GM12878 (cell line): ENCODE results near the gene MYO6. TPM values are rescaled to one million over a fixed set of nuclear protein-coding genes. Genes with fewer than 3 reads are reported as not detected.
A peak's percentile ranks its signal among the peaks of the same experiment; 100 is the strongest.

Experiments
- ATAC-seq: fragments of 200-7000 bp; cut with Tn5 transposase; 3 replicates; pipeline ENCODE4 v1.9.1; 2020; ENCODE audit warnings: mild to moderate bottlenecking, moderate library complexity
- BruUV-seq: library from RNA; stranded (reverse); fragments of 400-500 nt; replicated peaks from 2 replicates; lab custom pipeline; 2021; lab: Mats Ljungman, UMichigan
- CTCF ChIA-PET: fragments of 300-600 bp; sonication (Branson Sonifier 250); formaldehyde crosslinking; extraction: SDS; loops from one replicate; lab custom pipeline; 2021; ENCODE audit warnings: inconsistent platforms; lab: Yijun Ruan, JAX
- POLR2A ChIA-PET: fragments of 350-600 bp; formaldehyde crosslinking; extraction: SDS; loops from one replicate; lab custom pipeline; 2021; ENCODE audit warnings: inconsistent platforms; lab: Charles Lee
- RAD21 ChIA-PET: fragments of 300-600 bp; sonication (Branson Sonifier 250); formaldehyde crosslinking; loops from one replicate; lab custom pipeline; 2023; ENCODE audit warnings: antibody characterized with exemption; ENCODE audit not compliant: unreplicated experiment; lab: Charles Lee
- SMC1A ChIA-PET: fragments of 300-600 bp; sonication (Branson Sonifier 250); formaldehyde crosslinking; loops from one replicate; lab custom pipeline; 2023; ENCODE audit not compliant: unreplicated experiment, uncharacterized antibody; lab: Charles Lee
- DNase-seq: peaks from one replicate; pipeline ENCODE4 v3.0.0-alpha.2; 2011; ENCODE audit warnings: low read depth, low spot score
- FAIRE-seq: peaks from 3 replicates; lab custom pipeline; 2011; peaks lifted over from hg19 to GRCh38; lab: Jason Lieb, UNC
- H2AFZ ChIP-seq: 2 replicates; pipeline ENCODE4 v1.6.0; 2011; ENCODE audit warnings: low read depth, low read length, control low read depth; ENCODE audit not compliant: control insufficient read depth
- H3K27ac ChIP-seq: 2 replicates; pipeline ENCODE4 v1.5.1; 2011; ENCODE audit warnings: control low read depth; ENCODE audit not compliant: control insufficient read depth, insufficient read depth
- H3K27me3 ChIP-seq, 2 experiments: replicated peaks in 1 of 2; 2 replicates each; pipeline versions ENCODE4 v1.6.0 to v1.6.1; 2011; ENCODE audit warnings: low read length in 1 of 2; ENCODE audit not compliant: control insufficient read depth in 2 of 2, insufficient read depth in 2 of 2
- H3K36me3 ChIP-seq, 2 experiments: 2 replicates each; pipeline ENCODE4 v1.5.1; 2011; ENCODE audit warnings: low read length in 1 of 2; ENCODE audit not compliant: control insufficient read depth in 2 of 2, insufficient read depth in 2 of 2
- H3K4me1 ChIP-seq: 2 replicates; pipeline ENCODE4 v1.6.1; 2011; ENCODE audit warnings: mild to moderate bottlenecking, low read length, moderate library complexity, mixed read lengths; ENCODE audit not compliant: control insufficient read depth, insufficient read depth
- H3K4me2 ChIP-seq: 2 replicates; pipeline ENCODE4 v1.6.0; 2011; ENCODE audit warnings: control low read depth; ENCODE audit not compliant: control insufficient read depth, insufficient read depth
- H3K4me3 ChIP-seq: fragments of 200-600 bp; sonication (generic); 2 replicates; pipeline ENCODE4 v1.5.1; 2016
- H3K79me2 ChIP-seq: 2 replicates; pipeline ENCODE4 v1.6.0; 2011; ENCODE audit warnings: low read length; ENCODE audit not compliant: control insufficient read depth, insufficient read depth
- H3K9ac ChIP-seq: 2 replicates; pipeline ENCODE4 v1.8.0; 2011; ENCODE audit warnings: low read length, control low read depth, mixed read lengths; ENCODE audit not compliant: control insufficient read depth, insufficient read depth
- H3K9me3 ChIP-seq: replicated peaks from 3 replicates; pipeline ENCODE4 v1.5.1; 2011; ENCODE audit warnings: mild to moderate bottlenecking, low read length; ENCODE audit not compliant: control insufficient read depth, insufficient read depth
- H4K20me1 ChIP-seq: 2 replicates; pipeline ENCODE4 v1.6.0; 2011; ENCODE audit not compliant: control insufficient read depth, insufficient read depth
- BCLAF1 ChIP-seq: fragments of 450-650 bp; IDR thresholded peaks from 2 replicates; pipeline ENCODE4 v1.6.1; 2017; ENCODE audit warnings: antibody characterized with exemption, mild to moderate bottlenecking, moderate library complexity
- CBX3 ChIP-seq: fragments of 200-600 bp; sonication (generic); IDR thresholded peaks from 2 replicates; pipeline ENCODE4 v1.6.1; 2016; ENCODE audit warnings: low read depth, borderline replicate concordance
- EGR1 ChIP-seq, 2 experiments: IDR thresholded peaks; 1 replicate in 1 of 2; 2 replicates in 1 of 2; pipeline ENCODE4 v1.6.1; 2011 to 2012; ENCODE audit warnings: low read depth in 2 of 2, low read length in 2 of 2, borderline replicate concordance in 1 of 2, mild to moderate bottlenecking in 1 of 2, moderate library complexity in 1 of 2
- HDGF ChIP-seq: fragments of 450-650 bp; IDR thresholded peaks from 2 replicates; pipeline ENCODE4 v1.6.1; 2016; ENCODE audit warnings: antibody characterized with exemption
- JUNB ChIP-seq: IDR thresholded peaks from 2 replicates; pipeline ENCODE4 v1.6.1; 2016; ENCODE audit warnings: antibody characterized with exemption, mild to moderate bottlenecking
- JUND ChIP-seq: IDR thresholded peaks from 2 replicates; pipeline ENCODE4 v1.6.1; 2012; ENCODE audit warnings: low read depth, mild to moderate bottlenecking, low read length, improper control_type of control experiment, moderate library complexity
- POLR2A ChIP-seq: IDR thresholded peaks from 2 replicates; pipeline ENCODE4 v1.6.1; 2011; ENCODE audit warnings: low read depth, mild to moderate bottlenecking, low read length
- POLR2AphosphoS5 ChIP-seq: IDR thresholded peaks from 2 replicates; pipeline ENCODE4 v1.6.1; 2011; ENCODE audit warnings: mild to moderate bottlenecking, low read length, inconsistent platforms
- TCF12 ChIP-seq: IDR thresholded peaks from 2 replicates; pipeline ENCODE4 v1.6.1; 2011; ENCODE audit warnings: low read depth, mild to moderate bottlenecking, low read length
- ZNF24 ChIP-seq: fragments of 450-650 bp; IDR thresholded peaks from 2 replicates; pipeline ENCODE4 v1.6.1; 2017; ENCODE audit warnings: antibody characterized with exemption, mild to moderate bottlenecking
- ZNF687 ChIP-seq: fragments of 450-650 bp; IDR thresholded peaks from 2 replicates; pipeline ENCODE4 v1.6.1; 2017; ENCODE audit warnings: mild to moderate bottlenecking, moderate library complexity
- ZSCAN29 ChIP-seq: fragments of 450-650 bp; IDR thresholded peaks from 2 replicates; pipeline ENCODE4 v1.6.1; 2017; ENCODE audit warnings: mild to moderate bottlenecking, moderate library complexity
- WGBS: methylation state at CpG from one replicate; pipeline ENCODE4 v1.1.6; 2016; ENCODE audit warnings: low lambda C conversion rate; ENCODE audit not compliant: insufficient replicate concordance, insufficient coverage; ENCODE audit errors: missing lambda C conversion rate; 5-methylcytosine and 5-hydroxymethylcytosine counted together
- in situ Hi-C: fragments of 300-500 bp; cut with MboI; formaldehyde crosslinking; loops from 9 replicates; pipeline ENCODE4 v1.14.3; 2018; ENCODE audit warnings: mixed read lengths
- intact Hi-C: fragments of 100-400 bp; cut with micrococcal nuclease; formaldehyde crosslinking; loops from one replicate; pipeline ENCODE4 v1.14.2; 2022; ENCODE audit not compliant: unreplicated experiment
- polyA plus RNA-seq, 11 experiments: library from polyadenylated mRNA; depleted of rRNA in 4 of 11; unstranded in 6 of 11; stranded (reverse) in 5 of 11; fragments of >200 nt; fragmentation: Nextera tagmentation in 4 of 11; fragmentation: Illumina TruSeq in 1 of 11; extraction: Ambion mirVana in 4 of 11; extraction: Trizol in 1 of 11; gene quantifications; 1 replicate in 1 of 11; 2 replicates in 10 of 11; pipeline versions ENCODE4 v1.2.1 to v1.2.3, GENCODE V29; 2011 to 2016; ENCODE audit warnings: inconsistent platforms in 2 of 11, missing spikeins in 2 of 11, low read depth in 1 of 11
- total RNA-seq, 4 experiments: library from RNA; depleted of rRNA in 3 of 4; stranded (reverse); fragments of >200 nt in 3 of 4; fragmentation: Illumina TruSeq in 1 of 4; extraction: Trizol in 1 of 4; gene quantifications; 2 replicates each; pipeline versions ENCODE4 v1.2.1 to v1.2.3, GENCODE V29; 2013 to 2021

MYO6 gene
- total and polyA plus RNA-seq, 10 of the 15 experiments (the other 5 are each of a cell fraction or from before 2014, with no cell fraction given): 7.9 to 30.4 (median 16.8) TPM

- intact Hi-C loops (no loop called here), in situ Hi-C loops (no loop called here)
- no peak overlapping the region for H3K4me3 ChIP-seq
- H2AFZ ChIP-seq: no peak overlapping the region
- no peaks in the 10 kb centered on the region for H3K4me1 ChIP-seq
- no peak overlapping the region for H3K27ac ChIP-seq
- no peaks in the 10 kb centered on the region for H3K36me3 ChIP-seq
- no peaks in the 10 kb centered on the region for H3K27me3 ChIP-seq
- BruUV-seq: no TSS peak
- RAD21 ChIA-PET: no interaction called here
- WGBS: 44% methylated on average over 1 of the region's 1 CpG
- CTCF ChIA-PET: interaction anchor here (1.1 kb wide), 1 partner anchor 65 kb away, joined by 3 read pairs; no protein-coding TSS in a partner anchor
- POLR2A ChIA-PET: no interaction called here
- ATAC-seq (peak; percentile 28; the same call in 1 of the 3 replicates), DNase-seq (no peak), FAIRE-seq (peak; percentile 83)
- no peak overlapping the region for H3K4me2 ChIP-seq
- no peaks in the 10 kb centered on the region for H3K79me2 ChIP-seq
- SMC1A ChIA-PET: interaction anchor here (0.8 to 1.7 kb wide), 4 partner anchors 9 to 67 kb away, joined by 3 to 4 read pairs (median 3); no protein-coding TSS in a partner anchor
- TF ChIP-seq JUNB (0 out of 2 replicates have a peak, but pooled peaks have one; percentile 13), HDGF (no peak), ZNF24 (peak; percentile 40; the same call in 1 of the 2 replicates), CBX3 (no peak)
- no peaks in the 10 kb centered on the region for H3K9me3 ChIP-seq
- no peak overlapping the region for H3K9ac ChIP-seq
- H4K20me1 ChIP-seq: no peaks in the 10 kb centered on the region
Observed at GRCh38 chr6:75788894-75789293, 39.9 kb downstream of the MYO6 start.

- no TSS peak for BruUV-seq
- ATAC-seq (no peak), FAIRE-seq (no peak), DNase-seq (no peak)
- SMC1A ChIA-PET: interaction anchor here (0.9 to 2.4 kb wide), 3 partner anchors 10 to 39 kb away, joined by 3 to 6 read pairs (median 4); no protein-coding TSS in a partner anchor
- in situ Hi-C loops: no loop called here
- Histone ChIP-seq H3K27me3 (no peaks in the 10 kb centered on the region), H3K27ac (no peak overlapping the region), H3K4me1 (no peaks in the 10 kb centered on the region), H3K9me3 (no peaks in the 10 kb centered on the region), H3K79me2 (no peaks in the 10 kb centered on the region), H3K4me3 (no peak overlapping the region), H3K36me3 (no peaks in the 10 kb centered on the region), H2AFZ (no peak overlapping the region), H4K20me1 (no peaks in the 10 kb centered on the region), H3K9ac (no peak overlapping the region), H3K4me2 (no peak overlapping the region)
- 74% methylated on average over 3 of the region's 3 CpGs for WGBS
- CTCF ChIA-PET: interaction anchor here (1.0 to 1.3 kb wide), 2 partner anchors 13 to 33 kb away, joined by 3 to 4 read pairs; no protein-coding TSS in a partner anchor
- RAD21 ChIA-PET: no interaction called here
- POLR2A ChIA-PET: interaction anchor here (1.2 kb wide), 1 partner anchor 41 kb away, joined by 3 read pairs; no protein-coding TSS in a partner anchor
- intact Hi-C loops: no loop called here
- no peak for TF ChIP-seq JUND
- no peak for TF ChIP-seq BCLAF1
- TF ChIP-seq POLR2AphosphoS5: no peak
- TF ChIP-seq POLR2A: no peak
- TF ChIP-seq ZNF687: no peak
- no peak for TF ChIP-seq TCF12
- no peak for TF ChIP-seq EGR1 (IDR thresholded peaks at IDR 0.05; ENCODE audit: borderline replicate concordance in 1 of 2, low read depth in 2 of 2, low read length in 2 of 2)
- no peak for TF ChIP-seq ZSCAN29
Observed at GRCh38 chr6:75791881-75792280, 42.8 kb downstream of the MYO6 start.
